DOHH2 (cell line): ENCODE results near the gene TTYH1.
"Not testable (repeated sequence)": the region's sequence is repeated elsewhere in the genome, so short reads cannot be mapped to it uniquely, and the experiment has no call there.

Experiments
- EZH2phosphoT487 ChIP-seq: fragments of 200-600 bp; sonication (generic); IDR thresholded peaks from 2 replicates; pipeline ENCODE4 v1.6.1; 2017; ENCODE audit warnings: borderline replicate concordance, mild to moderate bottlenecking, antibody characterized with exemption, low read length, moderate library complexity, mixed read lengths
- TF ChIP-seq, protein P1 (sequence below): fragments of 200-600 bp; sonication (generic); IDR thresholded peaks from one replicate; pipeline ENCODE4 v1.5.1; 2014; ENCODE audit warnings: antibody characterized with exemption, mild to moderate bottlenecking, low read depth, low read length; ENCODE audit not compliant: poor library complexity, severe bottlenecking

DNA sequence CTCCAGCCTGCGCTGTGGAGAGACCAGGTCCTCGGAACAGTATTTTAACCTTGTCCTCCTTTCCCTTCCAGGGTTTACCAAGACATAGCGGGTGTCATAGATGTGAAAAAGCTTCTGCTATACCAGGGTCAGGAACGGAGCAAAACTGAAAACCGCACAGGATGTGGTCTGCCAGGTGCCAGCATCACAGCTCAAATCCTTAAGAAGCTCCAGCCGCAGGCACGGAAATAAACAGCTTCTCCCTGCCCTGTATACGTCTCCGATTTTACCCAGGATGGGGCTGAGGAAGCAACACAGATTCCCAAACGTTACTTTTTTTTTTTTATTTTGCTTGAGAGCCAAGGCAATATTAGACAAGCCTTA, 44.8 kb upstream of the TTYH1 start:
- TF ChIP-seq, protein P1, sequence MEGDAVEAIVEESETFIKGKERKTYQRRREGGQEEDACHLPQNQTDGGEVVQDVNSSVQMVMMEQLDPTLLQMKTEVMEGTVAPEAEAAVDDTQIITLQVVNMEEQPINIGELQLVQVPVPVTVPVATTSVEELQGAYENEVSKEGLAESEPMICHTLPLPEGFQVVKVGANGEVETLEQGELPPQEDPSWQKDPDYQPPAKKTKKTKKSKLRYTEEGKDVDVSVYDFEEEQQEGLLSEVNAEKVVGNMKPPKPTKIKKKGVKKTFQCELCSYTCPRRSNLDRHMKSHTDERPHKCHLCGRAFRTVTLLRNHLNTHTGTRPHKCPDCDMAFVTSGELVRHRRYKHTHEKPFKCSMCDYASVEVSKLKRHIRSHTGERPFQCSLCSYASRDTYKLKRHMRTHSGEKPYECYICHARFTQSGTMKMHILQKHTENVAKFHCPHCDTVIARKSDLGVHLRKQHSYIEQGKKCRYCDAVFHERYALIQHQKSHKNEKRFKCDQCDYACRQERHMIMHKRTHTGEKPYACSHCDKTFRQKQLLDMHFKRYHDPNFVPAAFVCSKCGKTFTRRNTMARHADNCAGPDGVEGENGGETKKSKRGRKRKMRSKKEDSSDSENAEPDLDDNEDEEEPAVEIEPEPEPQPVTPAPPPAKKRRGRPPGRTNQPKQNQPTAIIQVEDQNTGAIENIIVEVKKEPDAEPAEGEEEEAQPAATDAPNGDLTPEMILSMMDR: not testable (repeated sequence)
- TF ChIP-seq EZH2phosphoT487: not testable (repeated sequence)
